ENCODE measurements around the gene ADAM12.

The ADAM12 gene

DNA sequence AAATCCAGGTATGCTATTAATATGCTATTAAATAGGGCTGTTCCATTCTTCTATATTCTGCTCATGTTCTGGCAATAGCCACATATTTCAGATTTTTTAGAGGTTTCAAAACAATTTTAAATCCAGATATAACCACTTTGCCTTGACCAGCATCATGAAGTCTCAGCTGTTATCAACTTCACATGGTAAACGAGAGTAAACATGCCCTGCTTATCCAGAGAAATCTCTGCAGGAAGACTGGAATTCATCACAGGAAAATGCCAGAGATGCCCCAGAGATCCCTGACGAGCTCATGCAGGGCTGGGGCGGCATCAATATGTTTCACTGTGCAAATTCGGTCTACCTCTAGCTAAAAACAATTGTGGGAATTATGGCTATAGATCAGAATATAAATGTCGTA, 365.4 kb downstream of the ADAM12 start:
- no peak for DNase-seq (ENCODE audit: low read depth)
- no peak for TF ChIP-seq CTCF (IDR thresholded peaks at IDR 0.05; ENCODE audit: low read depth, low read length, missing control alignments)
- H3K4me3 ChIP-seq (ENCODE audit: low read depth, low read length), result no peak overlapping the region
- in situ Hi-C loops (cut with HindIII; ENCODE audit: low sequenced_read_pairs), result no loop called here

DNA sequence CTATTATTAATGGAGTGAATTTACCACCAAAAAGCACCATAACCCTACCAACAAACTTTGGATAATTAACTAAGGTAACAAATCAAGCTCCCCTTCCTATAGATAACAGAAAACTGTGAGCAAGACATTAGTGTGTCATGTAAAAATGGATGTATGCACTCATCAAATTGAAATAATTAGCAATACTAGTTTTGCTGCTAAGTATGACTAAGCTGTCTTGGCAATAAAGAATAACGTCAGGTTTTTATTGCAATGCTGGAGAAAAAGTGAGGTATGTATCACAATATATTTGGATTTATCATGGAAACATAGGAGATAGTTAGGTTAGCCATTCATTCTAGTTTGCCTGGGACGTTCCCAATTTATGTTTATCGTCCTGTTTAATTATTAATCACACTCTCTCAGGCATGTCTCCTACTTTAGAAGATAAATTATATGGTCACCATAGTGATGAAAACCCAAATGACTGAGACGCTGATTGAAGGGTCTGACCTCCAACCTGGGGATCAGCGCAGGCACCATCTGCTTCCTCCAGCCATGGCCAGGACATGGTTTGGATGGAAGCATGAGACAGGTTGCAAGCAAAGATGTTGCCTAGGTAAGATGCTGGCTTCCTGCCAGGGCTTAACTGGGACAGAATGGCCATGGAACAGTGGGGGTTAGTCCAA, 366.3 kb downstream of the ADAM12 start:
- TF ChIP-seq CTCF (IDR thresholded peaks at IDR 0.05; ENCODE audit: low read depth, low read length, missing control alignments), result no peak
- no peak overlapping the region for H3K4me3 ChIP-seq (ENCODE audit: low read depth, low read length)
- in situ Hi-C loops (cut with HindIII; ENCODE audit: low sequenced_read_pairs), result no loop called here
- no peak for DNase-seq (ENCODE audit: low read depth)

DNA sequence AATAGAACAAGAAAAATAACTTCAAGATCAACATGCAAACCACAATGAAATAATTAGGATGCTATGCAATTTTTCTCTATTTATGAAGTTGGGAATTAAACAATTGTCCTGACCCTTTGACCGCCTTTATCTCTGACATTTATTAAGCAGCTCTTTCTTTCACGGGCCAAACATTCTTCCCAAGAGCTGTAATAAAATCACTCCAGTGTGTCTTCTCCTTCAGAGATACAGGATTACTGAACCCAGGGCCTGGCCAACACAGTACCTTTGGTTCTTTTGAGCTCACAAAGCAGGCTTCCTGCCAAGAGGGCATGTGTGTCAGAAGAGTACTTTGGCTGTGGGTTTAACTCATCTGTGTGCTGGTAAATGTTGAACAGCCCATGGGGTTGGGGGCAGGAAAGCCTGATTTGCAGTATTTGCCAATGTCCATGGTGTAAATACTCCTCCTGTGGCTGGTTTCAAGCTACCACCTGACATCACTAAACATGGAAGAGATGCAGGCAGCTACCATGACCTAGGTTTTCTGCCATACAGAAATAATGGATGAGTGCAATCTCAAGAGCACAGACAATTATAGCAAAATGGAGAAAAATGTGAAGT, 370.2 kb downstream of the ADAM12 start:
- no peak for DNase-seq (ENCODE audit: low read depth)
- TF ChIP-seq CTCF (IDR thresholded peaks at IDR 0.05; ENCODE audit: low read depth, low read length, missing control alignments), result no peak
- in situ Hi-C loops (cut with HindIII; ENCODE audit: low sequenced_read_pairs), result no loop called here
- H3K4me3 ChIP-seq (ENCODE audit: low read depth, low read length), result no peak overlapping the region

DNA sequence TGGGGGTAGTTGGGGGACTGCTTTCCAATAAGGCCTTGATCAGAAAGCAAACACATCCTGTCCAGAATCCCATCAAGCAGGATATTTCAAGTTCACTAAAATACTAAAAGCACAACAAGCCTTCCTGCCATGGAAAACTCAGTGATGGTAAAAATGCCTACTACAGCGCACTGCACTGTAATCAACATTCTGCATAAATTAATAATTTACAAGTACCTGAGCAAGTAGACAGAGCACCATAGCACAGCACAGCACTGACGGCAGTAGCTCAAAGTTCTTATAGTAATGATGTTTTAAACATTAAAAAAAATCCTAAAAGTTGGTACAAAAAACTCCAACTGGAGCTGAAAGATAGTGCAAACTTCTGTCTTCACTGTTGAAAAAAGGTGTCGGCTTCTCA, 371.4 kb downstream of the ADAM12 start:
- in situ Hi-C loops (cut with HindIII; ENCODE audit: low sequenced_read_pairs), result no loop called here
- no peak for DNase-seq (ENCODE audit: low read depth)
- no peak overlapping the region for H3K4me3 ChIP-seq (ENCODE audit: low read depth, low read length)
- TF ChIP-seq CTCF (IDR thresholded peaks at IDR 0.05; ENCODE audit: low read depth, low read length, missing control alignments), result no peak

DNA sequence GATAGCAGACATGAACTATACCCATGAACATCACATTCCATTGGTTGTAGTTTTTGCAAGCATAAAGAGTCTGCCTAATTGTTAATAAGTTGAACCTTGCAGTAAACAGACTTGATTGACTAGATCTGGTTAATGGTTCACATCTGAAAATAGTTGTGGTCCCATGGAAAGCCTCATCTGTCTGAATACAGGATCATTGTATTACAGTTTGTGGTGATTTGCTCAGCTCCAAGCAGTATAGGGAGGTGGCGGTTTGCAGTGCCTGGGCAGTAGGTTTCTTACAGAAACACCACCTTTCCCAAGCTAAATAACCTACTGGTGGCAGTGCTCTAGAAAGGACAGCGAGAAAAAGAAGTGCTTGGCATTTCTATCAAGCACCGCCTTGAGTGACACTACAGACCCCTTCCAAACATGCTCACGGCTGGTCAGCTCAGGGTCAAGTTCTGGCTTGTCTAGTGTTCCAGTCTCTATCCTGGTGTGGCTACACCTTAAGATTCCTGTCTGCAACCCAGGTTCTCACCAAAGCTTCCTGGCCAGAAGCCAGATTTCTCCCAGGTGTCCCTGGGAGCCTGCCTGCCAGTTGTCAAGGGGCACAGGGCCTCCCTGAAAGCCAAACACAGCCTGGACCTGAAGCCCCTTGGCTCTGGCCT, 372.0 kb downstream of the ADAM12 start:
- in situ Hi-C loops (cut with HindIII; ENCODE audit: low sequenced_read_pairs), result no loop called here
- no peak for DNase-seq (ENCODE audit: low read depth)
- no peak for TF ChIP-seq CTCF (IDR thresholded peaks at IDR 0.05; ENCODE audit: low read depth, low read length, missing control alignments)

DNA sequence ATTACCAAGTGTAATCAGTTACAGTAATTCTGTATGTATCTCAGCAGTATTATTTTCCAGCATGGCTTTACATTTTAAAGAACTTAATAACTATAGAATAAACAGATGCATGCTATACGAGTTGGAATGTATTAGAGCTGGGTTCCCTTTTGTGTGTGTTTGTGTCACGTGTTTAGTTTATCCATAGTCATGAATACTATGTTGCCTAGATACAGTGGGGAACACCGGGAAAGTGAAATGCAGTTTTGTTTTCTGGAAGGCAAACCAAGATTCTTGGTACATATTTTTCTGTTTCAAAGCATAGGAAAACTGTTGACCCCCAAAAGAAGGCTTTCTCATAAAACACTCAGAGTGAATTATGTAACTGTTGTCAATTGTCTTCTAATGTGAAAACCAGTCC, 372.9 kb downstream of the ADAM12 start:
- no peak for TF ChIP-seq CTCF (IDR thresholded peaks at IDR 0.05; ENCODE audit: low read depth, low read length, missing control alignments)
- no peak overlapping the region for H3K4me3 ChIP-seq (ENCODE audit: low read depth, low read length)
- DNase-seq (ENCODE audit: low read depth), result no peak
- in situ Hi-C loops (cut with HindIII; ENCODE audit: low sequenced_read_pairs), result no loop called here

More for the DNA sequence above, 372.0 kb downstream of the ADAM12 start:
- H3K4me3 ChIP-seq (ENCODE audit: low read depth, low read length), result no peak overlapping the region
